Activated T-helper 1 cell treated with Interleukin-2 at 50 U/mL for 16 hours (primary cell): ENCODE data around the gene NRXN3.

Experiments used
- DNase-seq: peaks from one replicate; pipeline ENCODE4 v3.0.0-alpha.2; 2020; ENCODE audit warnings: low read depth

Gene NRXN3

GRCh38 chr14:79144896-79145295 lies 974.7 kb downstream of the NRXN3 start:
- no peak for DNase-seq

- no peak for DNase-seq
These were observed 980.1 kb downstream of the NRXN3 start for GRCh38 chr14:79150226-79150625.

GRCh38 chr14:79157369-79157768 lies 987.2 kb downstream of the NRXN3 start:
- no peak for DNase-seq

GRCh38 chr14:79161571-79161970 lies 991.4 kb downstream of the NRXN3 start:
- no peak for DNase-seq

DNA sequence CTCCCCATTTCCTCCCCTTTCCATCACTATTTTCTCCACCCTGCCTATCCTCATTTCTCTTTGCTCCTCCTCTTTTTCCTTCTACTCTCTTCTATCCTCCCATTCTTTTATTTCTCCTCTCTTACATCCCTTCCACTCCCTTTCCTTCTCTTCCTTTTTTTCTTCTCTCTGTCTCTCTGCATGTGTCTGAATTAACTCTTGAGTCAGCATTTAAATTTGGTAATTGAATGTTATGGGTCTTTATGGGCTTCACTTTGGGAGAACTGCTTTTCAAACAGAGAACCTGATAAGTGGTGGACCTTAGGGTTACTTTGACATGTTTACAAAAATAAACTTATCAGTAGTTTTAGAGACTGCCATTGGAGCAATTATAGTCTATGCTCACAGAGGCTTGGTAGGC lies 992.7 kb downstream of the NRXN3 start:
- no peak for DNase-seq

DNA sequence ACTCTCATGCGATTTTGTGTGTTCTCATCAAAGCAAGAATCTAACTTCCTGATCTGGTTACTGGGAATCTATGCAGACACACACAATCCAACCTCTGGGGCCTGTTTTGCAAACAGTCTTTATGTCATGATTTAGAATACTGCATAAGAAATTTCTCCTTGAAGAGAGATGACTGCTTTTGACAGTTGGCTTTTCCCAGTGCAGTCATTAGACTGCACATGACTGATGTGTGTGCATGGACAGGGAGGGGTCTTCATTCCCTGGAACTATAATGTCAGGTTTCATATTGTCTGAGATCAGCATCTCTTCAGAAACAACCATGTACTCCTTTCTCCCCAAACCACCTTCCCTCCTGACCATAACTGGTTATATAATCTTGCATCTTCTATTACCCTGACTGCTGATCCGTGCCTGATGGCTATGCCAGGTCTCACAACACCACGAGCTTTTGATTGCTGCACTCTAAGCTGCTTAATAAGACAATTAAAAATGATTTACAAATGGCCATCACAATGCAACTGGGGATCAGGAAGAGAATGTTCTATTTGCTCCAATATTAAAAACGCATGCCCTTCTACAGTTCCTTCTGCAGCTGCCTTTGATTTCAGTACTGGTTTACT lies 995.4 kb downstream of the NRXN3 start:
- DNase-seq, result no peak

DNA sequence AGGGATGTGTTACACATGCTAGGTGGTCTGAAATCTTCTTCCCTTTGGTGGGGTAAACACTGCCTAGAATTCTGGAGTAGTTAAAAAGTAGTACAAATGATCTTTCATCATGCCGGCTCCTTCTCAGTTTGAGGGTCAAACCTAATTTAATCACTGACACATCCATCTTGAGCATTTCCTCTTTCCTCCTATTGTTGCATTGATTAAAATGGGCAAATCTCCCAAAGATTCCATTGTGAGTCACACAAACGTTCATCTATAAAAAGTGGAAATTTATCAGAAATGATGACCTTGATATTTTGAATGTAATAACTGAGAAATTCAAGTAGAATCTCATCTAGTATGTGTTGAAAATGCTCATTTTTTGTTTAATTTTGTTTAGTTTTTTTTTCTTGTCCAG lies 996.0 kb downstream of the NRXN3 start:
- DNase-seq, result no peak

DNA sequence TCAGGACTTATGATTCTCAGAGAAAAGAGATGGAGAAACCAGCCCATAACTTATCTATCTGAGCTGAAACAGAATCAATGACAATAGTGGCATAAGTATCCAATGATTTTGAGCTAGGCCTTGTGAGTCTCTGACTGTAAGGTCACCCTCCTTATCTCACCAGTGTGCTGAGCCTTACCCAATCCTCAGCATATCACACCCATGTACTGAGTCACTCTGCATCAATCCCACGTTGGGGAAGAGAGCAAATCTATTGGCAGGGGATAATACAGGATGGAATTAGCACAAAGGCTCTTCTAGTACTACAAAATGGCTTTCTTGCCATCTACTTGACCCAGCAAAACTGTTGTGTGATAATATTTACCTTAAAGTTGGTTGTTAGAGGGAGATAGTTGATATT lies 997.8 kb downstream of the NRXN3 start:
- no peak for DNase-seq

DNA sequence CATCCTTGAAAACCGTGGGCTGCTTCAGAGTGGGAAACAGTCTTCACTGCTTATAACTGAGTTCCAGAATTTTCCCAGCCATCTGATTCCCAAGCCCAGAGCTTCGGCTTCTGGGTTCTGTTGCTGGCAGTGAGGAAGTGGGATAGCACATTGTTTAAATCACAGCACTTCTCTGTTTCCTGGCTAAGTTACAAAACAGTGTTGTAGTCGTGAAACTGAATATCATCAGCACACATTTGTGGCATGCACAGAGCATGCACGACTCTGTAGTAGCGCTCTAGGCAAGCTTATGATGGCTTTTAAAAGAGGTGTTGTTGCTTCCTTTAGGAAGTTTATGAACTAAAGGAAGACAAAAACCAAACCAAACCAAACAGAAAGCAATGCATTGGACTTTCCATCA lies 1005.5 kb downstream of the NRXN3 start:
- DNase-seq, result no peak

GRCh38 chr14:79177106-79177505 lies 1006.9 kb downstream of the NRXN3 start:
- no peak for DNase-seq

- DNase-seq, result no peak
These were observed 1008.5 kb downstream of the NRXN3 start for GRCh38 chr14:79178719-79179118.

- no peak for DNase-seq
These were observed 1009.8 kb downstream of the NRXN3 start for GRCh38 chr14:79179985-79180384.

GRCh38 chr14:79180656-79181055 lies 1010.5 kb downstream of the NRXN3 start:
- no peak for DNase-seq

DNA sequence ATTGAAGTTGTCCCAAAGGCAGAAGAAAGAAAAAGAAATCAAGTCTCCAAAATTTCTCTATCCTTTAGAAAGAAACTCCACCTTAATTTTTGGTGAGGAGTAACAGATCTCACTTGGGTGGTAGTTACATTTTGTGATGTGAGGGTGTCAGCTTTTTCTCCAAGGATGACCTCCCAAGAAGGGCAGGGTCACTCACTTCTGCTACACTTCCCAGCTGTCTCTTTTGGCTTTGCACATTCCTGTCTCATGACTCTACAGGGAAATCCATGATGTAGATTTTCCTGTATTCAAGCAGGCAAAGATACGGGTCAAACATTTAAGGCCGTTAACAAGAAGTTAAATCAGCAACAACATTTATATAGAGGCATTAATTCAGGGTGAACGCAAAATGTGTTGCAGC lies 1016.4 kb downstream of the NRXN3 start:
- no peak for DNase-seq

DNA sequence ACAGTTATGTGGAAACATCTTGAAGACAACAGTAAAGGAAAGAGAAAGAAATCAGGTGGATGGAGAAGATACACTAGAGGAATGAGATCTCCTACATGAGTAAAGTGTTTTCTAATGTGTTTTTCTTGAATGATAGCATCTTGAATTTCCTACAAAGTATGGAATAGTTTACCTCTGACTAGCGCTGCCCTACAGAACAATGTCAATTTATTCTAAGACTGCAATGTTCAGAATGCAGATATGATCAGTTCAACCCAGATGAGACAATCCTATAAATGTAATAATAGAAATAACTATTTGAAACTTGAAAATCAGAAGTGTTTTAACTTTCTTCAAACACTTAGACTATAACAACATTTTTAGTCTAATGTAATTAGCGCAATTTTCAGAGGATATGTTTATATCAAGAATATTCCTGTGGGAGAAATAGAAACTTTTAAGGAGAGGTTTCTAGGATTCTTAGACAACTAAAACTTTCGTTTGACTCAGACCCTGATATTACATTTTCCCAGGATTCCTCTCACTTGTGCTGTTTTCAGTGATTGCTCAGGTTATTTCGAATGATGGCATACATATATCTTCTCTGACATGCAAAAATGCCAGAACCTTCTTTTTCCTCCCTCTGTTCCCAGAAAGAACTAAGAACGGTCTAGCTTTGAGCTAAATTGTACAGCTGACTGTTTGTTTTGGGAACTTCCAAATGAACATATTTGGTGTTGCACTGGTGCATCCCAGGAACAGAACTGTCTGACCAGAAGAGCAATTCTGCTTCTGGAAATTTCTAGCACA lies 1023.7 kb downstream of the NRXN3 start:
- DNase-seq, result no peak

DNA sequence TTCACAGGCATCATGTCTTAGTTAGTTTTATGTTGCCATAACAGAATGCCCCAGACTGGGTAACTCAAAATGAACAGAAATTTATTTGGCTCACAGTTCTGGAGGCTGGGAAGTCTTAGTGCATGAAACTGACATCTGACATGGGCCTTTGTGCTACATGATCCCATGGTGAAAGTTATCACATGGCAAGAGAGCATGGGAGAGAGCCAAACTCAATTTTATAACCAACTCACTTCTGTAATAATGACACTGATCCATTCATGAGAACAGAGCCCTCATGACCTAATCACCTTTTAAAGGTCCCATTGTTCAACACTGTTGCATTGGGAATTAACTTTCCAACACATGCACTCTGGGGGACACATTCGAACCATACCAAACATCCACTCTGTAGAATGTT lies 1026.0 kb downstream of the NRXN3 start:
- no peak for DNase-seq

GRCh38 chr14:79197516-79197915 lies 1027.3 kb downstream of the NRXN3 start:
- no peak for DNase-seq

DNA sequence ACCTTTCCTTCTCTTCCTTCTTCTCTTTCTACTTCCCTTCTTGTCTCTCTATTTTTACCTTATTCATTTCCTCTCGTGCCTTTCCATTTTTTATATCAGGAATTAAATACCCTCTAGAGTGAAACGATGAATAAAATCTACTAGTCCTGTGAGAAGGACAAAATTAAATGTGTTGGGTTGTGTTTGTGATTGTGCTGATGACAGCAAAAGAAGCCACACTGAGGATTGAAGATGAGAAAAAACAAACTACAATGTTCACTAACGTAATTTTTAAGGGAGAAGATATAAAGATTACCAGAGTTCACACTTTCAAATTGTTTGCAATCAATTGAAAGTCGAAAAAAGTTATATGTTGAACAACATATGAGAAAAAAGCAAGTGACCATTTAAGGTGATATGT lies 1029.0 kb downstream of the NRXN3 start:
- no peak for DNase-seq

DNA sequence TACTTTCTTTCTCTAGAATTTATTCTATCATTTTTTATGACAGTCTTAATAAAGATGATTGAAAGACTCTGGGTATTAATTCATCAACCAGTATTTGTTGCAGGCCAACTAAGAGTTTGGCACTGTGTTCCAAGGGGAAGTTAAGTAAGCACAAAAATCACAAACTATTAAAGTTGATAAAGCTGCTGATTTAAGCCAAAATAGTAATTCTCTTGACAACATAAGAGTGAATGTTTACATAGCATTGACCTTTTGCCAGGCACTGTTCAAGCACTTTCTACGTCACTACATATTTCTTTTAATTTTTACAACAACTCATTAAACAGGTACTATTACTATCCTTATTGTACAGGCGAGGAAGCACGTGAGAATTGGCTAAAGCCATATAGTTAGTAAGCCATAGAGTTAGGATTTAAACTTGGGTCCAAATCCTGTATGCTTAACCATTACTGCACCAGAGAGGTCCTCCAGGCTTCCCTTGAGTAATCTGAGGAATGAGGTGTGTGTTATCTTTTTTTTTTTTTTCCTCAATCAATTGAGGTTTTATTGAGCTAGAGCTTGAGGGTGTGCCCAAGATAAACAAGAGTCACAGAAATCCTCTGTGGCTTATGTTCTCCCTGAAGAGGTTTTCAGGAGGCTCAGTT lies 1031.5 kb downstream of the NRXN3 start:
- no peak for DNase-seq

DNA sequence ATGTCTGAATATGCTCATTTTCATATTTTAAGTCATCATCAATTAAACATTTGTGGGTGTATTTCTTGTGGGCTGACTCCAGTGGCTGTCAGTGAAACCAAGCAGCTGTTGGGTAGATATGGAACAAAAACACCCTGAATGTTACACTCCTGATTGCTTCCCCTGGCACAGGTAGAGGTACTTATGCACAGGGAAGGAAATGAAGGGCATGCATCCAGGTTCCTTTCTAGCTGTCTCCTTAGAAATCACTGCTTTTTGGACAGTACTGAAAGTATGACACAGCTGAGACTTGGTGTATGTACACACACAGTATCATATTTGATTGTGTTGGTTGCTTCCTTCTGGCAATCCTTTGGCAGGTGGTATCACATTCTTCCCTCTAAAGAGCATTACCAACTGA lies 1034.4 kb downstream of the NRXN3 start:
- no peak for DNase-seq

DNA sequence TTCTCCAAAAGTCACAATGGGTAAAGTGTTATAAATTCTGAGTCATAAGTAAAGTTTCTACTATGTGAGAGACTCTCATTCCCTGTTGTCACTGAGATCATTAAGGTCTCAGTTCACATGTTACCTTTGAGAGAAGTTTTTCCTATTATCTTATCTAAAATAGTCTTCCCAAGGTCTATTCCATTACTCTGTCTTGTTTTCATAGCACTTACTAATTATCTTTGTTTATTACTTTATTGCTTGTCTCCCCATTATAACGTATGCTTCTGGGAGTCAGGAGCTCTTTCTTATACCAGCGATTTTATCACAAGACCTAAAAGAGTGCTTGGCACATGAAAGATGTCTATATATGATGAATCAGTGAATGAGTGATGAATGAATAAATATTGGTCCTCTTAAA lies 1039.2 kb downstream of the NRXN3 start:
- DNase-seq, result no peak

DNA sequence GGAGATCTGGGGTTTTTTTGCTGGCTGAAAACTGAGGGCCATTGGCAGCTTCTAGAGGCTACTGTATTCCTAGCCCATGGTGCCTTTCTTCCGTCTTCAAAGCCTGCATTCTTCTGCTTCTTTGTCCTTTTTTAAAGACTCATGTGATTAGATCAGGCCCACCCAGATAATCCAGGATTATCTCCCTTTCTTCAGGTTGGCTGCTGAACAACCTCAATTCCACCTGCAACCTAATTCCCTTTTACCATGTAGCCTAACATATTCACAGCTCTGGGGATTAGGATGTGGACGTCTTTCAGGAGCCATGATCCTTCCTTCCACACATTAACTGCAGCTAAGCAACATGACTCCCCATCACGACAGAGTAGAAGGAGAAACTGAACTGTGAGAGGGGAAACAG lies 1055.6 kb downstream of the NRXN3 start:
- no peak for DNase-seq

DNA sequence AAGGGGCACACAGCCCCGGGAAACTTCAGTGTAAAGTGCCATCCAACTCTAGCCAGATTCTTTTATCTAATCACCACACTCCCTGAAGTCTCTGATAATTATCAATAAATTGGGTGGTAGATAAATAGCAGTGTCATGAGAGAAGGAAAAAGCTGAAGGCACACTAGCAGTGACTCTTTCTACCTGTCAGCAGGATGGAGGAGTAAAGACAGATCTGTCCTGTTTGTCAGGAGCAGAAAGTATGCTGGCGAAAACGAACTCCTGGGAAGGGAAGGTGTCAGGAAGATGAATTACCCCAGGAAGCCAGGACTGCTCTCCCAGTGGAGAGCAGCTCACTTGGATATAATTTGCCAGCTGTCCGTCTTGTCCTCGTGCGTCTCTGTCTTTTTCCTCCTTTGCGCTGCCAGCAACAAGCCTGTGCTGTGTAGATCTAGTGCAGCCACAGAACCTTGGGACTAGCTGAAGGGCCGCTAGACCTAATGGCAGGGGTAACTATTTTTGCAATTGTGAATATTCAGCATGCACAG lies 1059.3 kb downstream of the NRXN3 start:
- no peak for DNase-seq
